Calu3 (cell line): ENCODE results near the gene SDCCAG8. TPM values are rescaled to one million over a fixed set of nuclear protein-coding genes. Genes with fewer than 3 reads are reported as not detected.

Source experiments
- BruUV-seq: library from RNA; stranded (reverse); fragments of 400-500 nt; replicated peaks from 2 replicates; lab custom pipeline; 2021; lab: Mats Ljungman, UMichigan
- CTCF ChIA-PET: fragments of 300-600 bp; sonication (Branson Sonifier 250); formaldehyde crosslinking; loops from one replicate; lab custom pipeline; 2022; ENCODE audit warnings: antibody characterized with exemption; lab: Charles Lee
- DNase-seq: peaks from one replicate; pipeline ENCODE4 v3.0.0; 2022
- H3K27ac Mint-ChIP-seq: one replicate; pipeline ENCODE4 v1.8.0; 2022; ENCODE audit warnings: mixed read lengths; ENCODE audit not compliant: unreplicated experiment
- H3K27me3 Mint-ChIP-seq: one replicate; pipeline ENCODE4 v1.8.0; 2022; ENCODE audit warnings: mixed read lengths; ENCODE audit not compliant: unreplicated experiment
- H3K36me3 Mint-ChIP-seq: one replicate; pipeline ENCODE4 v1.8.0; 2022; ENCODE audit warnings: mild to moderate bottlenecking, moderate library complexity, mixed read lengths; ENCODE audit not compliant: insufficient read depth, unreplicated experiment
- H3K4me1 Mint-ChIP-seq: one replicate; pipeline ENCODE4 v1.8.0; 2022; ENCODE audit warnings: mild to moderate bottlenecking, low read depth, mixed read lengths; ENCODE audit not compliant: unreplicated experiment
- H3K4me3 Mint-ChIP-seq: one replicate; pipeline ENCODE4 v1.8.0; 2022; ENCODE audit warnings: mild to moderate bottlenecking, low read depth, moderate library complexity, mixed read lengths; ENCODE audit not compliant: unreplicated experiment
- H3K9me3 Mint-ChIP-seq: one replicate; pipeline ENCODE4 v1.8.0; 2022; ENCODE audit warnings: low read depth, mixed read lengths; ENCODE audit not compliant: unreplicated experiment
- intact Hi-C: fragments of 100-400 bp; cut with micrococcal nuclease; formaldehyde crosslinking; loops from one replicate; pipeline ENCODE4 v1.10.0; 2022; ENCODE audit not compliant: unreplicated experiment
- total RNA-seq: library from RNA; stranded (reverse); gene quantifications from 2 replicates; pipeline ENCODE4 v1.2.3, GENCODE V29; 2022
- TF ChIP-seq, protein P1 (sequence below): fragments of 200-600 bp; IDR thresholded peaks from one replicate; pipeline ENCODE4 v1.8.0; 2022; ENCODE audit warnings: antibody characterized with exemption; ENCODE audit not compliant: unreplicated experiment

The SDCCAG8 gene
- total RNA-seq, 1 experiment from 2014 or later = 67.3 TPM

DNA sequence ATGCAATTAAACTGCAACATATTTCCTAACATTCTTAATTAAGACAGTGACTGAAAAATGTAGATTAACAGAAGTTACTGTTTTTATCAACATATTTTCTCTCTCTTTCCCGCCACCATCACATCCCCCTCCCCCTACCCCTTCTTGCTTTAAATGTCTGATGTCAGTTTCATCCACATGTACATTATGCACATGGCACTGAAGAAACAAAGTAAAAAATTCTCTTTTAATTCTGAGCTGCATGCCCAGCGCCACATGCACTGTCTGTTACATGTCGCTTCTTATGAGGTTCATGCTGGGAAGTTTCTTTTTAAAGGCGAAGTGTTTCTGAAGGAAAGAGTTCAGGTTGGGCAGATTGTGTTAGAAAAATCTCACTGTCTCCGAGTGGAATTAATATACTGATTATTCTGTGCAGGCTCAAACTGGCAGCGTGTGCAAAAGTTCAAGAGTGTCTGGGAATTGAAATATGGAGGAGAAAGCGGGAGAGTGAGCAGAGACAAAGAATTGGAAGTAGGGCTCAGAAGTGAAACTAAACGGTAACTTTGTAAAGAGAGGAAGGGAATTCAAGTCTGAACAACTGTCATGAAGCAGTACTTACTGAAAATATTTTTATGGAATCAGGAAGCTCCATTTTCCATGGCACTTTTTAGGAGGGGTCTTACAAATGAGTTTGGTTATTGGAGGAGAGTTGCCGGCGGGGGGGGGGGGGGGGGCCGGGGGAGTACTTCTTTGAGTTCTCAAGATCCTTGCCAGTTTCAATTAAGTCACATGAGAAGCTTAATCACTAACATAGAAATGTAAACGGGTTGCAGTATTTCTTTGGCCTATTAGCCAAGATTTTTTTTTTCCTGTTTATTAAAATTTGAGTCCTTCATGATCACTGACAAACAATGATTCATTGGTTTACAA lies 217.6 kb downstream of the SDCCAG8 start:
- no TSS peak for BruUV-seq

DNA sequence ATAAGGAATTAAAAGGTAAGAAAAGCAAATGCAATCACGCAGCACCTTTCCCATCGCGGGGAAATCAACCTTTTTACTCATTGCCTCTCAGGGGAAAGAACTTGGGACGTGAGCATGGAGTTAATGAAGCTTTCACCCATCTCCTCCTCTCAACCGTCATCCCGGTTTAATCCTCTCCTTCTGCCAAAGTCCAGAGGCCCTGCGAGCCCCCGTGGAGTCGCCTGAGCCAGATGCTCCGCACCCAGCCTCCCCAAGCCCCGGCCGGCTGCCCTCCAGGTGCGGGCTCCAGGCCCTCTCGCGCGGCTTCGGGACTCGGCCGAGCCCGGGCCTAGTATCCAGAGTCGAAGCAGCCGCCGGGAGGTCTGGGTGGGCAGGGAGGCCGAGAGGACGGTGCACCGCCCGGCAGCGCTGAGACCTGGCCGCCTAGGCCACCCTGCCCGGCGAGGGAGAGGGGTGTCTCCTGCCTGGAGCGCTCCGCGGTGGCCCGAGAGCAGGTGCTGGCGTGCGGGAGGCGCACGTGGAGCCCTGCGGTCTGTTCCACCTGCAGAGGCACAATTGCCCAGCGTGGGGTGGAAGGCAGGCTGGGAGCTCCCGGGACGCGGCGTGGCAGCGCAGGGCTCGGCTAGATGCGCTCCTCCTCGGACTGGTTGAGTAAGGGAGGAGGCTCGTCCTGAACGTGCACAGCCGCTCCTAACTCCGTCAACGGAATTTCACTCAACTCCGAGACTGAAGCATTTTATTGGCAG lies 218.5 kb downstream of the SDCCAG8 start:
- no peak overlapping the region for H3K4me3 Mint-ChIP-seq
- no TSS peak for BruUV-seq
- CTCF ChIA-PET = no interaction called here
- no peaks in the 10 kb centered on the region for H3K27me3 Mint-ChIP-seq
- no peaks in the 10 kb centered on the region for H3K4me1 Mint-ChIP-seq
- H3K36me3 Mint-ChIP-seq = peaks cover 10% of the 10 kb centered on the region
- H3K27ac Mint-ChIP-seq = no peak overlapping the region
- DNase-seq = no peak
- TF ChIP-seq, protein P1, sequence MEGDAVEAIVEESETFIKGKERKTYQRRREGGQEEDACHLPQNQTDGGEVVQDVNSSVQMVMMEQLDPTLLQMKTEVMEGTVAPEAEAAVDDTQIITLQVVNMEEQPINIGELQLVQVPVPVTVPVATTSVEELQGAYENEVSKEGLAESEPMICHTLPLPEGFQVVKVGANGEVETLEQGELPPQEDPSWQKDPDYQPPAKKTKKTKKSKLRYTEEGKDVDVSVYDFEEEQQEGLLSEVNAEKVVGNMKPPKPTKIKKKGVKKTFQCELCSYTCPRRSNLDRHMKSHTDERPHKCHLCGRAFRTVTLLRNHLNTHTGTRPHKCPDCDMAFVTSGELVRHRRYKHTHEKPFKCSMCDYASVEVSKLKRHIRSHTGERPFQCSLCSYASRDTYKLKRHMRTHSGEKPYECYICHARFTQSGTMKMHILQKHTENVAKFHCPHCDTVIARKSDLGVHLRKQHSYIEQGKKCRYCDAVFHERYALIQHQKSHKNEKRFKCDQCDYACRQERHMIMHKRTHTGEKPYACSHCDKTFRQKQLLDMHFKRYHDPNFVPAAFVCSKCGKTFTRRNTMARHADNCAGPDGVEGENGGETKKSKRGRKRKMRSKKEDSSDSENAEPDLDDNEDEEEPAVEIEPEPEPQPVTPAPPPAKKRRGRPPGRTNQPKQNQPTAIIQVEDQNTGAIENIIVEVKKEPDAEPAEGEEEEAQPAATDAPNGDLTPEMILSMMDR = no peak
- intact Hi-C loops = no loop called here
- H3K9me3 Mint-ChIP-seq = no peaks in the 10 kb centered on the region

More for the DNA sequence above, 217.6 kb downstream of the SDCCAG8 start:
- Mint-ChIP-seq H3K27ac (no peak overlapping the region), H3K36me3 (peaks cover 10% of the 10 kb centered on the region), H3K4me3 (no peak overlapping the region), H3K27me3 (no peaks in the 10 kb centered on the region), H3K4me1 (no peaks in the 10 kb centered on the region), H3K9me3 (no peaks in the 10 kb centered on the region)
- TF ChIP-seq, protein P1 = no peak
- intact Hi-C loops = no loop called here
- no peak for DNase-seq
- CTCF ChIA-PET = no interaction called here

DNA sequence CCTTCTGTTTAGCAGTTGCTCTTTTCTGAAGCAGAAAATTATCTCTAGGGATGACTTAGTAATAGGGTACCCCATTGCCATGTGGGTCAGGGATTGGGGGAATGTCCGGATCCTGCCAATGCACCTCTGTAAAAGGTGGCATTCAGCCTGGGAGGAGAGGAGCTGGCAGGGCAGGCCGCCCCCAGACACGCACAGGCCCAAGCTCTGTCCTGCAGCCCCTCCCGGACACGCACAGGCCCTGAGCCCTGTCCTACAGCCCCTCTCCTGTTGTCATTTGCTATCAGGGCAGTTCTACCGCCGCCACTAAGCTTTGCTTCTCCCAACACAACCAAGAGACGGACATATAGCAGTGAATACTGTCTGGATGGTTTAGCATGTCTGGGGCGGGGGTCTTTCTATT lies 219.1 kb downstream of the SDCCAG8 start:
- Mint-ChIP-seq H3K4me1 (no peaks in the 10 kb centered on the region), H3K27ac (no peak overlapping the region)
- intact Hi-C loops = no loop called here

DNA sequence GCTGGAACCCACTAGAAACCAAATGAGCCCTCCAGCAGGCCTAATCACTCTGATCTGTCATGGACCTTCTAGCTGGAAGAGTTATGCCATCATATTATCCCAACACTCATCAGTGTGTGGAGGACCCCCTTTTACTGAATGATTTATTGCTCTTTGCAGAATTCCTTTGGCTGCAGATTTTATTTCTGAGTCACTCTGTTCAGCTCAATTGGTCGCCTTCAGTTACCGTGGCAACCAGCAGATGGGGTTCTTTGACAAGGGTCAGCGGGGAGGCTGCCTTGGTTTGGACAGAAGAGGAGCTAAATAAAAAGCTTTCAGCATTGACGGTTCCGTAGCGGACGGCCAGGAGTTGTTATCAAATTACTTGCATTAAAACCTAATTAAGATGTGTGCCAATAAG lies 220.1 kb downstream of the SDCCAG8 start:
- DNase-seq = no peak
- Mint-ChIP-seq H3K4me1 (no peaks in the 10 kb centered on the region), H3K27me3 (no peaks in the 10 kb centered on the region), H3K27ac (no peak overlapping the region), H3K4me3 (no peak overlapping the region), H3K36me3 (peaks cover 10% of the 10 kb centered on the region), H3K9me3 (peaks cover 4% of the 10 kb centered on the region)
- no TSS peak for BruUV-seq
- intact Hi-C loops = no loop called here
- TF ChIP-seq, protein P1 = no peak
- CTCF ChIA-PET = interaction anchor here (1.1 kb wide), 1 partner anchor 823 kb away, joined by 4 read pairs; no protein-coding TSS in a partner anchor

More for the DNA sequence above, 219.1 kb downstream of the SDCCAG8 start:
- H3K4me3 Mint-ChIP-seq = no peak overlapping the region
- BruUV-seq = no TSS peak
- CTCF ChIA-PET = no interaction called here
- TF ChIP-seq, protein P1 = no peak
- H3K9me3 Mint-ChIP-seq = peaks cover 2% of the 10 kb centered on the region
- no peak for DNase-seq
- no peaks in the 10 kb centered on the region for H3K27me3 Mint-ChIP-seq
- peaks cover 10% of the 10 kb centered on the region for H3K36me3 Mint-ChIP-seq
